ENCODE measurements around the gene C1QTNF6.

Gene C1QTNF6

DNA sequence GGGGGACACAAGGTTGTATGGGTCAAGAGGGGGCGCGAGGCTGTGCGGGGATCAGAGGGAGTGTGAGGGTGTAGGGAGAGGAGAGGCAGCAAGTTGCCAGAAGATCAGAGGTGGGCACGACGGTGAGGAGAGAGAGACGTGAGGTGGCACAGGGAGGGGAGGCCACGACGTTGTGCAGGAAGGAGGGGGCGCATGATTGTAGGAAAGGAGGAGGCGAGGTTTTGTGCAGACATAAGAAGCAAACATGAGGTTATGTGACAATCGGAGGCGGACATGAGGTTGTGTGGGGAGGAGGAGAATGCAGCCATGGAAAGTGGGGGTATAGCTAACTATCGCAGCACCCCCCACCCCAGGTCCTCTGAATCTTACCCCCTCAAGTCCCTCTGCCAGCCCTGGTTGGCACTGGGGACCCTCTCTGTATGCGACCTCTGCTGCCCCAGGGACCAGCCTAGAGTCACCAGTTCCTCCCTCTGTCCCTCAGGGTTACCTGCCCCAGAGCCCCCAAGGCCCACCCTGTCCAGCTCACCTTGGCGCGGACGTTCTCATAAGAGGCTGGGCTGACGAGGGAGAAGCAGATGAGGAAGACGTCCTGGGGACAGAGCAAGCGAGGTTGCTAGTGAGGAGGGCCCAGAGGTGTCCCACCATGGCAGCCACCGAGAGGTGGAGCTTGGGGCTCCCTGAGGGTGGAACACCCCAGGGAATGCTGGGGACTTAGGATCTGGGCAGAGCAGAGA, 43.5 kb upstream of the C1QTNF6 start:
- no peak for DNase-seq (ENCODE audit: low read depth)
- no peak overlapping the region for H3K4me3 ChIP-seq (ENCODE audit: control insufficient read depth, low read depth, low read length)
- TF ChIP-seq, protein P1, sequence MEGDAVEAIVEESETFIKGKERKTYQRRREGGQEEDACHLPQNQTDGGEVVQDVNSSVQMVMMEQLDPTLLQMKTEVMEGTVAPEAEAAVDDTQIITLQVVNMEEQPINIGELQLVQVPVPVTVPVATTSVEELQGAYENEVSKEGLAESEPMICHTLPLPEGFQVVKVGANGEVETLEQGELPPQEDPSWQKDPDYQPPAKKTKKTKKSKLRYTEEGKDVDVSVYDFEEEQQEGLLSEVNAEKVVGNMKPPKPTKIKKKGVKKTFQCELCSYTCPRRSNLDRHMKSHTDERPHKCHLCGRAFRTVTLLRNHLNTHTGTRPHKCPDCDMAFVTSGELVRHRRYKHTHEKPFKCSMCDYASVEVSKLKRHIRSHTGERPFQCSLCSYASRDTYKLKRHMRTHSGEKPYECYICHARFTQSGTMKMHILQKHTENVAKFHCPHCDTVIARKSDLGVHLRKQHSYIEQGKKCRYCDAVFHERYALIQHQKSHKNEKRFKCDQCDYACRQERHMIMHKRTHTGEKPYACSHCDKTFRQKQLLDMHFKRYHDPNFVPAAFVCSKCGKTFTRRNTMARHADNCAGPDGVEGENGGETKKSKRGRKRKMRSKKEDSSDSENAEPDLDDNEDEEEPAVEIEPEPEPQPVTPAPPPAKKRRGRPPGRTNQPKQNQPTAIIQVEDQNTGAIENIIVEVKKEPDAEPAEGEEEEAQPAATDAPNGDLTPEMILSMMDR (conservative IDR thresholded peaks at IDR 0.05; ENCODE audit: control insufficient read depth, insufficient read depth, low read depth, low read length), result no peak

DNA sequence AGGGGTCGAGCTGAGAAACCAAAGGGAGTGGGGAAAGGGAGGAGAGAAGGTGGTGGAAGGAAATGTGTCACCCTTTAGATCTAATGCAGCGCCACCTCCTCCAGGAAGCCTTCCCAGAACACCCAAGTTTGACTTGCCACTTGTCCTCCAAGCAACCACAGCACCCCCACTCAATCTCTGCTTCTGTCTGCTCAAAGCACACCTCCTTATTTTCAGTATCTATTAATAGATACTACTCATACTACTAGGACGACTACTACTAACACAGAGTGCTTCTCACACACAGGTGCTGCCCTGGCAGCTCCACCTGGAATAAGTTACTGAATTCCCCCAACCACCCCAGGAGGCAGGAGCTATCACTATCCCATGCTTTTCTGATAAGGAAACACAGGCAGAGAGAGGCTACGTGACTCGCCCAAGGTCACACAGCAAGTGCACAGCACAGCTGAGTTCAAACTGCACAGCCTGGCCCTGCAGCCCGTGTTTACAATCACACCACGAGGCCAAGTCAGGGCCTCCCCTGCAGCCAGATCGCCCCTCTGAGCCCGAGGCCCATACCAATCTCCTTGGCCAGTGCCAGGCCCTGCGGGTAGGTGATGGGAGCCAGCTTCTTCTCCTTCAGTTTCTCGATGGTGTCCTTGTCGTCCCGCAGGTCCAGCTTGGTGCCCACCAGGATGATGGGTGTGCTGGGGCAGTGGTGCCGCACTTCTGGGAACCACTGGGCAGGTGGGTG, 42.8 kb upstream of the C1QTNF6 start:
- no peak overlapping the region for H3K4me3 ChIP-seq (ENCODE audit: control insufficient read depth, low read depth, low read length)
- TF ChIP-seq, protein P1 (conservative IDR thresholded peaks at IDR 0.05; ENCODE audit: control insufficient read depth, insufficient read depth, low read depth, low read length), result no peak
- DNase-seq (ENCODE audit: low read depth), result no peak

DNA sequence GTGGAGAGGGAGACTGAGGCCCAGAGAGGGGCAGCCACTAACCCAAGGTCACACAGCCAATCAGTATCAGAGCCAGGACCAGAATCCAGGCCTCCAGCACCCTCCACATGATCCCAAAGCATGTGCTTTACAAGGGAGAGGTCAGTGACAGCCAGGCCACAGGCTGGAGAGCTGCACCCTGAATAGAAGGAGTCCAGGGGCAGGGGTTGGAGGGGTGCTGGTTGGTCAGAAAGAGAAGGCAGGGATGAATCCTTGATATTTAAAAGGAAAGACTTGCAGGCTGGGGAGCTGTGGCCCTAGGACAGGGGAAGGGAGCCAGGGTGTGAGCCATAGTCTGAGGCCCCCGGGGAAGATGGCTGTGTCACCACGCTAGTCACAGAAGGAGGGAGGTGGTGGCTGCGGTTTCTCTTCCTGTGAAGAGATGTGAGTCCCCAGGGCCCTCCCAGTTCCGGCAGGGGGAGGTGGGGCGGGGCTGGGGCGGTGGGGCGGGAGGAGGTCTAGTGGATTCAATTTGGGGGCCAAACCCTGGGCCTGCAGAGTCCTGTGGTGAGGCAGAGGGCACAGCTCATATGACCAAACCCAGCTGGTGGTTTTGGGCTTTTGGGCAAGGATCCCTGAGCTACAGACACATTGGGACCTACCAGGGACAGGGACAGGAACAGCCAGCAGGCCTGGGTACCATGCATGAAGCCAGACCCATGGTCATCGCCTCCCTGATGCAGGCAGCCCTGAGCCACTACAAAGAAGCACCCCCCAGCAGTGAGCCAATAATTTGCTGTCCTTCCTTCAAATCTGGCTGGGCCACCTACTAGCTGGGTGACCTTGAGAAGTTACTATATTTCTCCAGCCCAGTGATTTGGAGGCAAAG, 42.0 kb upstream of the C1QTNF6 start:
- no peak overlapping the region for H3K4me3 ChIP-seq (ENCODE audit: control insufficient read depth, low read depth, low read length)
- DNase-seq (ENCODE audit: low read depth), result peak; percentile 55
- TF ChIP-seq, protein P1 (conservative IDR thresholded peaks at IDR 0.05; ENCODE audit: control insufficient read depth, insufficient read depth, low read depth, low read length), result no peak

DNA sequence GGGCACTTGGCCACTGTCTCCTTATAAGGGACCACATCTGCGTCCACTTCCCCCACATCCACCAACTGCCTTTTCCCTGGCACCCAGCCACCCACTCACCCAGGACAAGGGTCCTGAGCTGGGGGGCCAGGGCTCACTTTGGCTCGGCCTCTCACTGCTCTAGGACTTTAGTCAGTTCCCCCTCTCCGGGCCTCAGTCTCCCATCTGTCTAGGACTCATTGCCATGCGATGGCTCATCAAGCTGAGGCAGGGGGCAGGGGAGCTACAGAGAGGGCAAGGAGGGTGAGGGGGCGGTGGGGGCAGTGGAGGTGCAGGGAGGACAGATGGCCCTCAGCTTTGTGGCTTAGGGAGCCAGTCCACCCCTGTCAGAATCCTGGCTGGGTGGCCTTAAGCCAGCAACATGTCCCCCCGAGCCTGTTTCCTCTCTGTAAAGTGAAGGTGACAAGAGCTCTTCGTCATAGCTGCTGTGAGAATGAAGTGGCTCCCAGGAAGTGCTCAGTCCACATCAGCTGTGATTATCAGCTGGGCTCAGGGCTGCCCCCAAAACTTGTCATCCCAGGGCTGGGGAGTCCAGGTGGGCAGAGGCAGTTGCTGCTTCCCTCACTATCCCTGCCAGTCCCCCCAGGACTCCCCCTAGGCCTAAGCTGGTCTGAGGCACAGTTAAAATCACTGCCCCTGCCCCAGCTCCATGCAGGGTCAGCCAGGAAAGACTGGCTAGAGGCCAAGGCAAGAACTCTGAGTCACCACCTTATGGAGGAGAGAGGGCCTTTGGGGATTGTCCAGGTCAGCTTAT, 41.2 kb upstream of the C1QTNF6 start:
- TF ChIP-seq, protein P1 (conservative IDR thresholded peaks at IDR 0.05; ENCODE audit: control insufficient read depth, insufficient read depth, low read depth, low read length), result no peak
- no peak overlapping the region for H3K4me3 ChIP-seq (ENCODE audit: control insufficient read depth, low read depth, low read length)
- DNase-seq (ENCODE audit: low read depth), result peak; percentile 89

DNA sequence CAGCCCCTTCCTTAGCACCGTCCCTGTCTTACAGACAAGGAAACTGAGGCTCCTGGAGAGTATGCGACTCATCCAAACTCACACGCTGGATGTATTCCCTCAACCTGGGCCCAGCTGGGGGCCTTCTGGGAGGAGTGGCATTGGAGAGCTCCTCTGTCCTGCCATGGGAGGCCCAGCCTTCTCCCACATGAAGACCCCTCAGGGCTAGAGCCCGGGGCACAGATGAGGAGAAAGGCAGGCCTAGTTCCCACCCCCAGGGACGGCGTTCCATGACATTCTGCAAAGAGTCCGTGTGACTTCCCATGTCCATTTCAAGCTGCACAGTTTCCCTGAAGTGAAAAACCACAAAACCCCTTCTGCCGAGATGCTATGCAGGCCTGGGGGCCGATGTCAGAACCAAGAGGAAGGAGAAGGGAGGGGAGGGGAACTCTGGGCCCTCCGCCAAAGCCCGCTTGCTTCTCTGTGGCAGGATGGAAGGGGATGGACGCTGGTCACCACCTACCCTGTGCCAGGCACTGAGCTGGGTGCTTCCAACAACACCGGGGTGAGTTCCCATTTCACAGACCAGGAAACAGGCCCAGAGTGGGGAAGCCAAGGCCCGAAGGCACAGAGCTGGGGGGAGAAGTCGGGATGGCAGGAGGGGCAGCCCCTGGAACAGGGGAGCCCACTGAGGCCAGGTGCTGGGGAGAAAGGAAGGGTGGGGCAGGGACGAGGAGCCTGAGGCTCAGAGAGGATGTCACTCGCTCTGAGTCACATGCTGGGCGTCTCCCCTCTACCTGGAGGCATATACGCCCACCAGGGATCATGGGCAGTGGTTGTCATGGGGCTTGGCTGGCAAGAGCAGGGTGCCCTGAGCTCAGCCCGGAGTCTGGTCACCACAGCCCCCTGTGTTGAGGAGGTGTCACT, 40.3 kb upstream of the C1QTNF6 start:
- no peak for DNase-seq (ENCODE audit: low read depth)
- no peak overlapping the region for H3K4me3 ChIP-seq (ENCODE audit: control insufficient read depth, low read depth, low read length)
- TF ChIP-seq, protein P1 (conservative IDR thresholded peaks at IDR 0.05; ENCODE audit: control insufficient read depth, insufficient read depth, low read depth, low read length), result no peak
